Mesothelial cell of epicardium (in vitro differentiated cells): Measurements from ENCODE around the gene FHIT. TPM values are rescaled to one million over a fixed set of nuclear protein-coding genes. Genes with fewer than 3 reads are reported as not detected.

Experiments
- DNase-seq, 2 experiments: peaks; one replicate each; pipeline ENCODE4 v3.0.0; 2021; ENCODE audit warnings: low spot score in 2 of 2; ENCODE audit not compliant: unreplicated experiment in 2 of 2
- H3K27ac Mint-ChIP-seq: 2 replicates; pipeline ENCODE4 v1.8.0; 2021; ENCODE audit warnings: mixed read lengths
- H3K27me3 Mint-ChIP-seq: 2 replicates; pipeline ENCODE4 v1.8.0; 2021; ENCODE audit warnings: low read depth, mixed read lengths
- H3K36me3 Mint-ChIP-seq: 2 replicates; pipeline ENCODE4 v1.8.0; 2021; ENCODE audit warnings: mixed read lengths
- H3K4me1 Mint-ChIP-seq: 2 replicates; pipeline ENCODE4 v1.8.0; 2021; ENCODE audit warnings: mixed read lengths
- H3K4me3 Mint-ChIP-seq: 2 replicates; pipeline ENCODE4 v1.8.0; 2021; ENCODE audit warnings: mild to moderate bottlenecking, moderate library complexity, mixed read lengths
- H3K9me3 Mint-ChIP-seq: 2 replicates; pipeline ENCODE4 v1.8.0; 2021; ENCODE audit warnings: mixed read lengths
- CTCF ChIP-seq: fragments of 200-600 bp; sonication (generic); IDR thresholded peaks from one replicate; pipeline ENCODE4 v1.5.0; 2021; ENCODE audit warnings: antibody characterized with exemption; ENCODE audit not compliant: unreplicated experiment
- total RNA-seq: library from RNA; stranded (reverse); gene quantifications from 3 replicates; pipeline ENCODE4 v1.2.1, GENCODE V29; 2021

Gene FHIT
- total RNA-seq, 1 donor from 2014 or later, result 10.7 TPM

GRCh38 chr3:60260546-60260945 is 990.7 kb downstream of the FHIT start:
- no peaks in the 10 kb centered on the region for H3K36me3 Mint-ChIP-seq
- no peak for TF ChIP-seq CTCF
- no peak for DNase-seq
- H3K27me3 Mint-ChIP-seq, result no peaks in the 10 kb centered on the region
- H3K4me1 Mint-ChIP-seq, result no peaks in the 10 kb centered on the region
- no peak overlapping the region for H3K4me3 Mint-ChIP-seq
- peaks cover 9% of the 10 kb centered on the region for H3K9me3 Mint-ChIP-seq
- no peak overlapping the region for H3K27ac Mint-ChIP-seq

GRCh38 chr3:60250810-60251209 is 1000.4 kb downstream of the FHIT start:
- Mint-ChIP-seq H3K27me3 (no peaks in the 10 kb centered on the region), H3K9me3 (peaks cover 15% of the 10 kb centered on the region), H3K4me1 (no peaks in the 10 kb centered on the region), H3K36me3 (no peaks in the 10 kb centered on the region), H3K27ac (no peak overlapping the region), H3K4me3 (no peak overlapping the region)
- no peak for DNase-seq
- TF ChIP-seq CTCF, result no peak

GRCh38 chr3:60250206-60250605 is 1001.0 kb downstream of the FHIT start:
- TF ChIP-seq CTCF, result no peak
- Mint-ChIP-seq H3K27me3 (no peaks in the 10 kb centered on the region), H3K36me3 (no peaks in the 10 kb centered on the region), H3K4me1 (no peaks in the 10 kb centered on the region), H3K4me3 (no peak overlapping the region), H3K9me3 (peaks cover 15% of the 10 kb centered on the region), H3K27ac (no peak overlapping the region)
- no peak for DNase-seq

GRCh38 chr3:60246361-60246760 is 1004.9 kb downstream of the FHIT start:
- Mint-ChIP-seq H3K27me3 (no peaks in the 10 kb centered on the region), H3K4me1 (no peaks in the 10 kb centered on the region), H3K27ac (no peak overlapping the region), H3K9me3 (peaks cover 15% of the 10 kb centered on the region), H3K36me3 (no peaks in the 10 kb centered on the region), H3K4me3 (no peak overlapping the region)
- DNase-seq, result no peak
- no peak for TF ChIP-seq CTCF

GRCh38 chr3:60243456-60243855 is 1007.8 kb downstream of the FHIT start:
- no peak for TF ChIP-seq CTCF
- H3K27me3 Mint-ChIP-seq, result no peaks in the 10 kb centered on the region
- H3K27ac Mint-ChIP-seq, result no peak overlapping the region
- H3K9me3 Mint-ChIP-seq, result peaks cover 5% of the 10 kb centered on the region
- H3K4me1 Mint-ChIP-seq, result peaks cover 6% of the 10 kb centered on the region
- H3K36me3 Mint-ChIP-seq, result no peaks in the 10 kb centered on the region
- no peak for DNase-seq
- no peak overlapping the region for H3K4me3 Mint-ChIP-seq

- Mint-ChIP-seq H3K27me3 (no peaks in the 10 kb centered on the region), H3K4me3 (no peak overlapping the region), H3K9me3 (no peaks in the 10 kb centered on the region), H3K27ac (no peak overlapping the region), H3K4me1 (peaks cover 9% of the 10 kb centered on the region), H3K36me3 (no peaks in the 10 kb centered on the region)
- DNase-seq, result no peak
- no peak for TF ChIP-seq CTCF
These were observed 1010.8 kb downstream of the FHIT start for GRCh38 chr3:60240492-60240891.
